ENCODE measurements around the gene CABLES1.

GRCh38 chr18:23272498-23273232 is 137.4 kb downstream of the CABLES1 start:
- no peak for TF ChIP-seq POLR2AphosphoS5 (IDR thresholded peaks at IDR 0.05; ENCODE audit: borderline replicate concordance, low read depth, low read length)
- no peak for TF ChIP-seq EZH2 (IDR thresholded peaks at IDR 0.05)

Data from SK-N-MC (cell line).